DND-41 (cell line): ENCODE results near the gene PHLDA1.

Experiments
- CTCF ChIP-seq: IDR thresholded peaks from 2 replicates; pipeline ENCODE4 v1.5.1; 2012; ENCODE audit warnings: borderline replicate concordance, low read length, moderate library complexity, mild to moderate bottlenecking; ENCODE audit not compliant: poor library complexity, severe bottlenecking; ENCODE audit errors: extremely low read depth
- EZH2 ChIP-seq: IDR thresholded peaks from 3 replicates; pipeline ENCODE4 v1.6.1; 2012; ENCODE audit warnings: borderline replicate concordance, low read depth, mild to moderate bottlenecking, moderate library complexity, low read length, inconsistent platforms; ENCODE audit not compliant: severe bottlenecking

GRCh38 chr12:76069339-76069738 lies 37.8 kb upstream of the PHLDA1 start:
- no peak for TF ChIP-seq CTCF
- TF ChIP-seq EZH2, result no peak
